Airway epithelial cell (primary cell): ENCODE measurements around the gene TRIML1. TPM values are rescaled to one million over a fixed set of nuclear protein-coding genes. Genes with fewer than 3 reads are reported as not detected.

Experiments used
- total RNA-seq: library from RNA; depleted of rRNA; stranded (reverse); fragments of >200 nt; gene quantifications from 2 replicates; pipeline ENCODE4 v1.2.3, GENCODE V29; 2015

TRIML1 gene, protein sequence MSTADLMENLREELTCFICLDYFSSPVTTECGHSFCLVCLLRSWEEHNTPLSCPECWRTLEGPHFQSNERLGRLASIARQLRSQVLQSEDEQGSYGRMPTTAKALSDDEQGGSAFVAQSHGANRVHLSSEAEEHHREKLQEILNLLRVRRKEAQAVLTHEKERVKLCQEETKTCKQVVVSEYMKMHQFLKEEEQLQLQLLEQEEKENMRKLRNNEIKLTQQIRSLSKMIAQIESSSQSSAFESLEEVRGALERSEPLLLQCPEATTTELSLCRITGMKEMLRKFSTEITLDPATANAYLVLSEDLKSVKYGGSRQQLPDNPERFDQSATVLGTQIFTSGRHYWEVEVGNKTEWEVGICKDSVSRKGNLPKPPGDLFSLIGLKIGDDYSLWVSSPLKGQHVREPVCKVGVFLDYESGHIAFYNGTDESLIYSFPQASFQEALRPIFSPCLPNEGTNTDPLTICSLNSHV
- not detected in 2 replicates for total RNA-seq

DNA sequence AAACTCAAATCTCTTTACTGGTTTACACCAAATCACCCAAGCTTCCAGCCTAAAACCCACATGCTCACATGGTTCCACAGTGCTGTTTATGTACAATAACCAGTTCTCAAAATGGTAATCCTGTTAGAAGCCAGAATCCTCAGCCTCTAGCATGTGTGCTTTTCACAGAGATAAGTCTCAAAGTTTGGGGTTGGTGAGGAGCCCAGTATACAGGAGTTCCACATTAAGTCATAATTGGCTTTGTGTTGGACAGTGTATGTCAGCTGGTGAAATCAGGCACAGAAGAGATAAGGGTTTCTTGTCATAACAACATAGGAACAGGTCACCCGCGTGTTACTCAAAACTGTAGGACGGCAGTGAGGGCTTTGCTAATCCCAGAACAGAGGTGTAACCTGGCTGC, at the start of gene TRIML1:
Gene TRIML1, plus strand, starts transcription at position 301 of the 400 bp plus-strand sequence. CDS start 118 bp downstream, outside the sequence.

GRCh38 chr4:188109157-188109755, 30.0 kb upstream of the TRIML1 start, which contains the start of gene TRIML2:
Gene TRIML2 (minus strand): TSS chr4:188109603. CDS start chr4:188105368, 4,235 bp downstream.

Other genes starting within 250 kb of the TRIML1 start
- gene ZFP42, start 143.7 kb upstream of the TRIML1 start, total RNA-seq = 0.33 and 0.71 TPM in 2 replicates
- gene TRIML2, start 29.8 kb upstream of the TRIML1 start, total RNA-seq = not detected in 2 replicates